Activated CD4-positive, alpha-beta memory T cell treated with anti-CD3 and anti-CD28 coated beads, Interleukin-2, amount 10 ng/mL, durations not matched to agents 7 days and 5 days (primary cell): Measurements from ENCODE around the gene SPATA12. TPM values are rescaled to one million over a fixed set of nuclear protein-coding genes. Genes with fewer than 3 reads are reported as not detected.
"Not testable (repeated sequence)": the region's sequence is repeated elsewhere in the genome, so short reads cannot be mapped to it uniquely, and the experiment has no call there.

Source experiments
- CTCF ChIA-PET: fragments of 350-600 bp; sonication (Branson Sonifier 250); formaldehyde crosslinking; loops from one replicate; lab custom pipeline; 2021; ENCODE audit warnings: antibody characterized with exemption, inconsistent platforms; lab: Charles Lee
- POLR2A ChIA-PET: fragments of 350-600 bp; sonication (Branson Sonifier 250); formaldehyde crosslinking; loops from one replicate; lab custom pipeline; 2021; ENCODE audit warnings: antibody characterized with exemption; lab: Charles Lee
- DNase-seq: peaks from one replicate; pipeline ENCODE4 v3.0.0-alpha.2; 2020
- H3K27ac Mint-ChIP-seq: one replicate; pipeline ENCODE4 v1.8.0; 2021; ENCODE audit warnings: mild to moderate bottlenecking, mixed read lengths
- H3K27me3 Mint-ChIP-seq: one replicate; pipeline ENCODE4 v1.8.0; 2021; ENCODE audit warnings: mixed read lengths
- H3K36me3 Mint-ChIP-seq: one replicate; pipeline ENCODE4 v1.8.0; 2021; ENCODE audit warnings: low read depth, mixed read lengths
- H3K4me1 Mint-ChIP-seq: one replicate; pipeline ENCODE4 v1.8.0; 2021; ENCODE audit warnings: mixed read lengths
- H3K4me3 Mint-ChIP-seq: one replicate; pipeline ENCODE4 v1.8.0; 2021; ENCODE audit warnings: mild to moderate bottlenecking, mixed read lengths
- H3K9me3 Mint-ChIP-seq: one replicate; pipeline ENCODE4 v1.8.0; 2021; ENCODE audit warnings: mixed read lengths
- total RNA-seq, 2 experiments: library from RNA; stranded (reverse); gene quantifications; one replicate each; pipeline ENCODE4 v1.2.3, GENCODE V29; 2021

SPATA12 gene
- total RNA-seq, 2 experiments from 2014 or later = not detected

DNA sequence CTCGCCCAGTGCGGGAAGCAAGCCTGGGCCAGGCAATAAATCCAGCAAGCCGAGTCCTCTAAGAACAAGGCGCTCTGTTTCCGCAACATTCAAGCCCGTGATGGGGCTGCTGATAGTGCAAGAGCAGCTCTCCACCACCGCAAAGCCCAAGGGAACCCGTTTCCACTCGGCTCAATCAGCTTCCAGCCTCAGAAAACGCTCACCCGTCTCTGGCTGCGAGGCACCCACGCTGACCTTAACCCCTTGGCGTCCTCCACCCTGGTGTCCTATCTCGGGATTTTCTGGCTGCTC is 17.8 kb downstream of the SPATA12 start:
- ChIA-PET CTCF (no interaction called here), POLR2A (no interaction called here)
- peak overlapping the region; percentile 51 for H3K4me3 Mint-ChIP-seq
- DNase-seq = peak; percentile 20
- H3K4me1 Mint-ChIP-seq = peaks cover 6% of the 10 kb centered on the region
- no peaks in the 10 kb centered on the region for H3K36me3 Mint-ChIP-seq
- peaks cover 59% of the 10 kb centered on the region for H3K27me3 Mint-ChIP-seq
- H3K27ac Mint-ChIP-seq = no peak overlapping the region
- no peaks in the 10 kb centered on the region for H3K9me3 Mint-ChIP-seq

DNA sequence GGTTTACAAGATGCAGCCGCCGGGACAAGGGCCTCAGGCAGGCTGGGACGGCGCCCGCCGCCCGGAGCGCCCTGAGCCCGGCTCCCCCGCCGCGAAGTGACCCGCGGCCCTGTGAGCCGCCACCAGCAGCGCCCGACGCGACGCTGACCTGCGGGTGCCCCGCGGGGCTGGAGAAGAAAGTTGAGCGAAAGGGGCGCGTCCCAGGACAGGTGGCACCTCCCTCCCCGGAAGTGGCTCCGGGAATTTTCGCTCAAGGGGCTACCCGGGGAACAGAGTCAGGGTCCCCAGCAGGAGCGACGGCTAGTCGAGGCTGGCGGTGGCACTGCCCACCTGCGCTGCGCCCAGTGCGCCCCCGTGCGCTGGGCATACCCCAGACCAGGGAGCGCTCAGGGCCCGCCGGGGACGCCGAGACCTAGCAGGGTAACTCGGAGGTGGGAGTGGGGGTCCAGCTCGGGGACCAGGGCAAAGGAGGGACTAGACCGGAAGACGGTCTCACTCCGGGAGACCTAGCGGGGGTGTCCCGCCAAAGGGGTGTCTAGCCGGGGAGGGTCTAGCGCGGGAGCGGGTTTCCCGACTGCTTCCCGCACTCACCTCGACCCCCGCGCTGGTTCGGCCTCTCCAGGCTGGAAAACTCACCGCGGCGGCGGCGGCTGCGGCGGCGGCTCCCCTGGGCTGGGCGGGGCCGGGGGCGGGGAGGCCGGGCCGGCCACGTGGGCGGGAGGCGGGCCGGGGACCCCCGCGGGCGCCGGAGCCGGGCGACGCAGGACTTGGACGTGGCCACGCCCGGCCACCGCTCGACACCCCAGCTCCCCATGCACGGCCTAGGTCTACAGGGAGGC is 18.4 kb downstream of the SPATA12 start:
- DNase-seq = no peak
- ChIA-PET POLR2A (no interaction called here), CTCF (no interaction called here)
- H3K4me1 Mint-ChIP-seq = peaks cover 6% of the 10 kb centered on the region
- H3K27me3 Mint-ChIP-seq = peaks cover 59% of the 10 kb centered on the region
- no peaks in the 10 kb centered on the region for H3K36me3 Mint-ChIP-seq
- H3K27ac Mint-ChIP-seq = no peak overlapping the region
- peak overlapping the region; percentile 51 for H3K4me3 Mint-ChIP-seq
- H3K9me3 Mint-ChIP-seq = no peaks in the 10 kb centered on the region

DNA sequence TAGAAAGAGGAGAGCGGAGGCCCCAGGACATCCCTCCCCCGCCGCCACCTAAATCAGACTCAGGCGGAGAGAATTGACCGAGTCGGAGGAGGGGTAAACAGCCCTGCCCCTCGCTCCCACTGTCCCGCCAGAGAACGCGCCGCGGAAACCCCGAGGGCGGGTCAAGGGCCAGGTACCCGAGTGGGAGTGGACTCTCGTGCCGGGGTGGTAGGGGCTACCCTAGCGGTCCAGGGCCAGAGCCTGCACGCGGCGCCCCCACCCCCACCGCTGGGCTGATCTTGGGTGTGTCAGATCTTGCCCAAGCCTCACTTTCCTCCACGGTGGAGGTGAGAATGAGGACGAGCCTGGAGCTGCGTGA is 19.0 kb downstream of the SPATA12 start:
- POLR2A ChIA-PET = no interaction called here

DNA sequence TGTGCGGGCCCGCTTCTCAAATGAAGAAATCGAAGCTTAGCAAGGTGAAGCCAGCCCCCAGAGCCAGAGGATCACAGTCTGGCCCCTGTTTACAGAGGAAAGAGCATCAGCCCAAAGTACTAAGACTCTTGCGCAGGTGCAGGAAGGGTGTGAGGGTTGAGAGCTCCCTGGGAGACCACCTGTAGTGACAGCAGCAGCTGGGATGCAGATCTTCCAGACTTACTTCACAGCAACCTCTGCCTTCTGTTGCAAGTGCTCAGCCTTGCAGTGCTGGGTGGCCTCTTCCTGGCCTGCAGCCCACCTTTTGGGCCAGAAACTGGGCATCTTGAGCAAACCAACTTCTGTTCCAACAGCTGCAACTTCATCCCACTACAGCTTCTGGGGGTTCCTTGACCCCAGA is 19.7 kb downstream of the SPATA12 start:
- DNase-seq = no peak
- POLR2A ChIA-PET = no interaction called here
- Mint-ChIP-seq H3K27me3 (peaks cover 46% of the 10 kb centered on the region), H3K27ac (no peak overlapping the region), H3K36me3 (no peaks in the 10 kb centered on the region), H3K9me3 (no peaks in the 10 kb centered on the region), H3K4me3 (no peak overlapping the region), H3K4me1 (peaks cover 6% of the 10 kb centered on the region)
- CTCF ChIA-PET = no interaction called here

More for the DNA sequence above, 19.0 kb downstream of the SPATA12 start:
- Mint-ChIP-seq H3K36me3 (no peaks in the 10 kb centered on the region), H3K4me1 (peaks cover 6% of the 10 kb centered on the region), H3K4me3 (no peak overlapping the region), H3K9me3 (no peaks in the 10 kb centered on the region), H3K27me3 (peaks cover 54% of the 10 kb centered on the region), H3K27ac (no peak overlapping the region)
- CTCF ChIA-PET = no interaction called here
- no peak for DNase-seq

DNA sequence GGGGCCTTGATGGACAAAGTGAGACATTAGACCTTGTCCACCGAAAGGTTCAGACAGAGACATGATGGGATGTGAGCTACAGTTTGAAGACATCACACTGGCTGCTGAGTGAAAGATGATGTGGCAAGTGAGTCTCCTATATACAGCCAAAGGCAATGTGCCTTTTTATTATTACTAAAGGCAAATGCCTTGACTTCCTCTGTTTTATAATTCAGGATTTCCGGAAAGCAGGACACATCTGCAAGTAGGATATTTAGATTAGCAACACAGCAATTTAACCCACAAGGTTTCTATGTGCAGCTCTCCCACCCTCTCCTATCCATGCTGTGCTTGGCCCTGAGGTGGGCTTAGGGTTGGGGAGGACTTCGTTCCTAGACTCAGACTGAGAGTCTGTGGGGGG is 20.7 kb downstream of the SPATA12 start:
- ChIA-PET CTCF (interaction anchor here (0.7 kb wide), 1 partner anchor 78 kb away, joined by 3 read pairs; no protein-coding TSS in a partner anchor), POLR2A (no interaction called here)
- Mint-ChIP-seq H3K4me3 (no peak overlapping the region), H3K36me3 (no peaks in the 10 kb centered on the region), H3K27me3 (peaks cover 41% of the 10 kb centered on the region), H3K4me1 (peaks cover 6% of the 10 kb centered on the region), H3K27ac (no peak overlapping the region), H3K9me3 (no peaks in the 10 kb centered on the region)
- no peak for DNase-seq

DNA sequence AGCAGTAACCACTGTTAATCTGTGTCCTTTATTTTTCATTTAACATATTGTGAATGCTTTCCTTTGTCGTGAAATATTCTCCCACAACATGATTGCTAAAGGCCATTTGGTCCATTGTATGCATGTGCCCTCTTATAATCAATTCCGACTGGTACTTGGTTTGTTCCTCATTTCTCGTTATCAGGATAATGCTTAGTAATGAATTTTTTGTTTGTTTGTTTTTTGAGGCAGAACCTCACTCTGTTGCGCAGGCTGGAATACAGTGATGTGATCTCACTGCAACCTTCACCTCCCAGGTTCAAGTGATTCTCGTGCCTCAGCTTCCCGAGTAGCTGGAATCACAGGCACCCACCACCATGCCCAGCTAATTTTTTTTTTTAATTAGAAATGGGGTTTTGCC is 22.0 kb downstream of the SPATA12 start:
- H3K36me3 Mint-ChIP-seq = no peaks in the 10 kb centered on the region
- no peak for DNase-seq
- CTCF ChIA-PET = no interaction called here
- H3K4me3 Mint-ChIP-seq = no peak overlapping the region
- H3K9me3 Mint-ChIP-seq = no peaks in the 10 kb centered on the region
- H3K27me3 Mint-ChIP-seq = peaks cover 28% of the 10 kb centered on the region
- peaks cover 6% of the 10 kb centered on the region for H3K4me1 Mint-ChIP-seq
- no peak overlapping the region for H3K27ac Mint-ChIP-seq
- POLR2A ChIA-PET = no interaction called here

DNA sequence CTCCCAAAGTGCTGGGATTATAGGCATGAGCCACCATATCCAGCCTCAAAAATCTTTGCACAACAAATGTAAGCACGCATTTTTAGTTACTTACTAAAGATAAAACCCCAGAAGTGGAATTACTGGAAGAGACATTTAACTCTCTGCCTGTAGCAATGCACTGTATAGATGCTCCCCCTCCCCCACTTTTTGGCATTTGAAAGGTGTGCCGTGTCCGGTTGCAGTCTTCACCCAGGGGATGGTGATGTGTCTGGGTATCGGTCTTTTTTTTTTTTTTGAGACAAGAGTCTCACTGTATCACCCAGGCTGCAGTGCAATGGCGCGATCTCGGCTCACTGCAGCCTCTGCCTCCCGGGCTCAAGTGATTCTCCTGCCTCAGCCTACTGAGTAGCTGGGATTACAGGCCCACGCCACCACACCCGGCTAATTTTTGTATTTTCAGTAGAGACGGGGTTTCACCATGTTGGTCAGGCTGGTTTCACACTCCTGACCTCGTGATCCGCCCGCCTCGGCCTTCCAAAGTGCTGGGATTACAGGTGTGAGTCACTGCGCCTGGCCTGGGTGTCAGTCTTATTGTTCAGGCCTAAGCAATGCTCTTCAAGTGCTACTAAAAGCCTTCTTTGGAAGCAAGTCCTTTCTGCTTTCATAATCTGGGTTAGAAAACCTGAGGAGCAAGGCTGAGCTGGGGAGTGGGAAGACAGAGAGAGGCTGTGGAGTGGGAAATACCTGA is 23.0 kb downstream of the SPATA12 start:
- CTCF ChIA-PET = interaction anchor here (1.1 kb wide), 2 partner anchors 29 to 381 kb away, joined by 3 read pairs; no protein-coding TSS in a partner anchor
- DNase-seq, H3K4me3 Mint-ChIP-seq, H3K9me3 Mint-ChIP-seq, H3K4me1 Mint-ChIP-seq, POLR2A ChIA-PET, H3K27ac Mint-ChIP-seq, H3K36me3 Mint-ChIP-seq: not testable (repeated sequence)
- H3K27me3 Mint-ChIP-seq = peaks cover 20% of the 10 kb centered on the region

DNA sequence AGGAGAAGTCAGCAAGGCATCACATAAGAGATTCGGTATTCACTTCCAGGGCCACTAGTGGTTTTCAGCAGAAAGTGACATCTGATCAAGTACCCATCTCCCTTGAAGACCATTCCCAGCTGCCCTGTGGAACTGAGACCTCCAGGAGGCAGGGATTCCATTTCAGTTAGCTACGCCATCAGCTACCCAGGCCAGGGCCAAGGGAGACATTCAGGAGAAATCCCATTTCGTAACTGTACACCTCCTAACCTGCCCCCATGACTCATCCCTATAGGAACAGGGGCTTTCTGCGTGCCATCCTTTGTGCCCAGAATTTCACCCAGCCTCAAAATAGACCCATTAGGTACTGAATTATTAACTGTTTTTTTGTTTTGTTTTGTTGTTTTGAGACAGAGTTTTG is 24.7 kb downstream of the SPATA12 start:
- Mint-ChIP-seq H3K27me3 (peaks cover 17% of the 10 kb centered on the region), H3K4me3 (no peak overlapping the region), H3K36me3 (no peaks in the 10 kb centered on the region), H3K27ac (no peak overlapping the region), H3K9me3 (no peaks in the 10 kb centered on the region), H3K4me1 (no peaks in the 10 kb centered on the region)
- ChIA-PET POLR2A (no interaction called here), CTCF (no interaction called here)
- DNase-seq = no peak

DNA sequence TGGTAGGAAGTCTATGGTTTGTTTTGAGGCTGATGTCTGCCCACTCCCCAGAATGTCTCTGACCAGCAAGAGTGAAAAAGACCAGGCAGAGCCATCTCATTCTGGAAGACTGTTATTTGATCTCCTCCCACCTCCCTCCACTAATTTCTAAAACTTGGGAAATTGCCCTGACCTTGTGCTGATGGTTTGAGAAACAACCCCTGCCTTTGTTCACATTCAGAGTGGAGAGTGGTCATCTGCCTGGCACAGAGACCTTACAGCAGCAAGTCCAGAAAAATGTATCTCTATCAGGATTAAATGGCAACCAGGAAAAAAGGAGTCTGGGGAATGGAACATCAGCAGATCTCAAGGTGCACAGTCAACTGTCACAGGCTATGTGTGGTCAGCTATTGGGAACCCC is 25.7 kb downstream of the SPATA12 start:
- no peak overlapping the region for H3K4me3 Mint-ChIP-seq
- ChIA-PET CTCF (no interaction called here), POLR2A (no interaction called here)
- H3K27me3 Mint-ChIP-seq = peaks cover 12% of the 10 kb centered on the region
- no peaks in the 10 kb centered on the region for H3K36me3 Mint-ChIP-seq
- H3K9me3 Mint-ChIP-seq = no peaks in the 10 kb centered on the region
- H3K27ac Mint-ChIP-seq = no peak overlapping the region
- H3K4me1 Mint-ChIP-seq = no peaks in the 10 kb centered on the region
- DNase-seq = no peak

DNA sequence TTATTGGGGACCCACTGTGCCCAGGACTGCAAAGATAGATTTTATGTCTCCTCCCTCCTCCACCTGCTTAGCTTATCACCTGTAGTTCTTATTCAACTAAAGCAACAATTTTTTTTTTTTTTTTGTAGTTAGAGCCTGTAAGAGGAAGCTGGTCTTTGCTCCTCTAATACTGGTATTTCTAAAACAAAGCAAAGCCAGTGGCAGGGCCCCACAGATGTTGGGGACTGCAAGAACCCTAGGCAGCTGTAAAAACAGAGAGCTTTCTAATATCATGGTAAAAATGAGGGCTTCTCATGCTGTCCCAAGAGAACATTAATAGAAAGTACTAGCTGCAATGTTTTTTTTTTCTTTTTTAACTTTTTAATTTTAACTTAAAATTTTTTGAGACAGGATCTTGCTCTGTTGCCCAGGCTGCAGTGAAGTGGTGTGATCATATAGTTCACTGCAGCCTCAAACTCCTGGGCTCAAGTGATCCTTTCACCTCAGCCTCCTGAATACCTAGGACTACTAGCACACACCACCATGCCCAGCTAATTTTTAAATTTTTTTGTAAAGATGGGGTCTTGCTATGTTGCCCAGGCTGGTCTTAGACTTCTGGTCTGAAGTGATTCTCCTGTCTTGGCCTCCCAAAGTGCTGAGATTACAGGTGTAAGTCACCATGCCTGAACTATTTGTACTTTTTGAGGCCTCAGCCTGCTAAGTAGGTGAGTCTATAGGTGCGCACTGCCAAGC is 27.1 kb downstream of the SPATA12 start:
- POLR2A ChIA-PET = no interaction called here
- Mint-ChIP-seq H3K9me3 (no peaks in the 10 kb centered on the region), H3K27ac (no peak overlapping the region), H3K4me1 (no peaks in the 10 kb centered on the region), H3K27me3 (peaks cover 12% of the 10 kb centered on the region), H3K36me3 (no peaks in the 10 kb centered on the region), H3K4me3 (no peak overlapping the region)
- DNase-seq = no peak
- CTCF ChIA-PET = no interaction called here

DNA sequence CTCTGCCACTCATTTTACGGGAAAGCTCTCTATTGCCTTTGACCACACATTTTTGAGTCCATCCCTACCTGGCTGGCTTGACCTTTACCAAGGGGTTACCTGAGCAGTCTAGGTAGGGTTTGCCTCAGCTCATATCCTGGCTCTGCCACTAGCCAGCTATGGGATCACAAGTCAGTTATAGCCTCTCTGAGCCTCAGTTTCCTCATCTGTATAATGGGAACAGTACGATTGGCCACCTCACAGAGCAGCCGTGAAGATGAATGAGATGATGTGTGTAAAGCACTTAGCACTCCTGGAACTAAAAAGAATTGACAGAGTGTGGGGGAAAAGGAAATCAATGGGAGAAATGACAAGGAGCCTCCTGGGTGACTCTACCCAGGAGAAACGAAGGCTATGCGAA is 28.0 kb downstream of the SPATA12 start:
- no peaks in the 10 kb centered on the region for H3K9me3 Mint-ChIP-seq
- ChIA-PET CTCF (no interaction called here), POLR2A (no interaction called here)
- H3K27me3 Mint-ChIP-seq = peaks cover 12% of the 10 kb centered on the region
- H3K27ac Mint-ChIP-seq = no peak overlapping the region
- H3K36me3 Mint-ChIP-seq = no peaks in the 10 kb centered on the region
- no peaks in the 10 kb centered on the region for H3K4me1 Mint-ChIP-seq
- DNase-seq = no peak
- no peak overlapping the region for H3K4me3 Mint-ChIP-seq

DNA sequence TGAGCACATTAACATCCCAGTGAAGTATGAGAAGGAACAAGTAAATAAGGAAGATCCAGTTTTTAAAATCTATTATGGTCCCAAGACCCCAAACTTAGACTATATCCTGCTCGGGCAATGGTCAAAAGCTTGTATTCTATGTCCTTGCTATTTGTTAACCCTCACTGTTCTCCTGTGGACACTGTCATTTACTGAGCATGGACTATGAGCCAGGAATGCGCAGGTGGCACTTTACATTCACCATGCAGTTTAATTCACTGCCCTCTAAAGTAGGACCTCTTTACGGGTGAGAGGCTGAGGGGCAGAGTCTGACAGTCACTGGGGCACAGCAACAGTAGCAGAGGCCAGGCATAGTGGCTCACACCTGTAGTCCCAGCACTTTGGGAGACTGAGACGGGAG is 28.6 kb downstream of the SPATA12 start:
- Mint-ChIP-seq H3K4me1 (no peaks in the 10 kb centered on the region), H3K9me3 (no peaks in the 10 kb centered on the region), H3K27ac (no peak overlapping the region), H3K27me3 (peaks cover 12% of the 10 kb centered on the region), H3K4me3 (no peak overlapping the region), H3K36me3 (no peaks in the 10 kb centered on the region)
- ChIA-PET POLR2A (no interaction called here), CTCF (no interaction called here)
- DNase-seq = no peak

DNA sequence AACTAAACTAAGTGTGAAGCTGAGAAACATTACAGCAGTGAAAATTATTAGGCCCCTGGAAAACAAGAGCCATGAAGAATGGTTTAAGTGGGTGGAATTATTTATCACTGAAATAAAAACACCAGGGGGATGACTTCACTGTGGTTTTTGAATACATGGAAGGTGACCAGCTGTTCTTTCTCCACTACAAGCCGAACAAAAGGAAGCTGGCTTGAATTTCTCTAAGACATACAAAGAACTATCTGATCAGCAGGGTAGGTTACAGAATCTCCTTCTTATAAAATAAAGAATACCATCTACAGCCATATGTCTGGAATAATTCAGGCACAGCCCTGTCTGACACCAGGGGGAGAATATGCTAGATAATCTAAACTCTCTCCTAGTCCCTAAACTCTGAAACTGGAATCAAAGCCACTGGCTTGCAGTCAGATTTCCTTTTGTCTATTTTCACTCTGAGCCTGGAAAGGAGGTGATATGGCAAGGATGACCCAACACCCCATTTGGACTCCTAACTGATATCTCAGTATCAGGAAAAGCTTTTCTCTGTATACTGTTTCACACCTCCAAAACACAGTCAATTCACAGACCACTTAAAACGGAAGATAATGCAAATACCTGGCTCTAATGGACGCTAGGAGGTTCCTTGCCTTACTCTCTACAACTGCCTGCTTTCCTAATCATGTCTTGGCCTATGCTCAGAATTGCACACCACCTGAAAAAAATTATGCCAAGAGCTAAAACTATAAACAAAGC is 31.2 kb downstream of the SPATA12 start:
- no peak for DNase-seq
- CTCF ChIA-PET = interaction anchor here (1.1 kb wide), 1 partner anchor 8 kb away, joined by 3 read pairs; no protein-coding TSS in a partner anchor
- H3K9me3 Mint-ChIP-seq = no peaks in the 10 kb centered on the region
- H3K27me3 Mint-ChIP-seq = peaks cover 12% of the 10 kb centered on the region
- POLR2A ChIA-PET = interaction anchor here (1.2 kb wide), 1 partner anchor 465 kb away, joined by 3 read pairs; no protein-coding TSS in a partner anchor
- H3K36me3 Mint-ChIP-seq = no peaks in the 10 kb centered on the region
- no peak overlapping the region for H3K27ac Mint-ChIP-seq
- no peak overlapping the region for H3K4me3 Mint-ChIP-seq
- no peaks in the 10 kb centered on the region for H3K4me1 Mint-ChIP-seq
